ENCODE data around the gene PIGQ. TPM values are rescaled to one million over a fixed set of nuclear protein-coding genes. Genes with fewer than 3 reads are reported as not detected.
A peak's percentile ranks its signal among the peaks of the same experiment; 100 is the strongest.

Gene PIGQ
- total and polyA plus RNA-seq, 11 donors: 16.4 to 39.5 (median 22.0) TPM

GRCh38 chr16:588889-589657 is 19.3 kb downstream of the PIGQ start:
- H3K27ac ChIP-seq: peak overlapping the region; percentile 89 to 100 (median 98)
- H3K4me1 ChIP-seq: peaks cover 5 to 68% (median 34%) of the 10 kb centered on the region in 12 donors
- intact Hi-C loops (cut with DNase I): loop anchor here in 5 of 10 donors (1.0 to 10.0 kb wide), 4 partner anchors 47 to 66 kb away; partner anchors contain the start of genes MCRIP2 (in 2 of the 5), WDR90 (in 2 of the 5) and METTL26 (in 1 of the 5)

GRCh38 chr16:589658-590187 is 20.0 kb downstream of the PIGQ start, which contains the start of gene RAB40C:
TSS of gene RAB40C (plus strand) at chr16:590066. CDS start at chr16:590292, 226 bp downstream.
- H3K27ac ChIP-seq: peak within 1 kb of the TSS; percentile 89 to 100 (median 98)
- H3K4me1 ChIP-seq: peaks cover 5 to 64% (median 34%) of the 10 kb centered on the region in 12 donors
- 0 to 1% (median 1%) methylated on average over 18 to 67 of the region's 67 CpGs for WGBS, 4 donors
- H3K36me3 ChIP-seq: peaks cover 0 to 8% (median 0%) of the 10 kb centered on the region in 9 donors
- TF ChIP-seq, protein P1, sequence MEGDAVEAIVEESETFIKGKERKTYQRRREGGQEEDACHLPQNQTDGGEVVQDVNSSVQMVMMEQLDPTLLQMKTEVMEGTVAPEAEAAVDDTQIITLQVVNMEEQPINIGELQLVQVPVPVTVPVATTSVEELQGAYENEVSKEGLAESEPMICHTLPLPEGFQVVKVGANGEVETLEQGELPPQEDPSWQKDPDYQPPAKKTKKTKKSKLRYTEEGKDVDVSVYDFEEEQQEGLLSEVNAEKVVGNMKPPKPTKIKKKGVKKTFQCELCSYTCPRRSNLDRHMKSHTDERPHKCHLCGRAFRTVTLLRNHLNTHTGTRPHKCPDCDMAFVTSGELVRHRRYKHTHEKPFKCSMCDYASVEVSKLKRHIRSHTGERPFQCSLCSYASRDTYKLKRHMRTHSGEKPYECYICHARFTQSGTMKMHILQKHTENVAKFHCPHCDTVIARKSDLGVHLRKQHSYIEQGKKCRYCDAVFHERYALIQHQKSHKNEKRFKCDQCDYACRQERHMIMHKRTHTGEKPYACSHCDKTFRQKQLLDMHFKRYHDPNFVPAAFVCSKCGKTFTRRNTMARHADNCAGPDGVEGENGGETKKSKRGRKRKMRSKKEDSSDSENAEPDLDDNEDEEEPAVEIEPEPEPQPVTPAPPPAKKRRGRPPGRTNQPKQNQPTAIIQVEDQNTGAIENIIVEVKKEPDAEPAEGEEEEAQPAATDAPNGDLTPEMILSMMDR (IDR thresholded peaks at IDR 0.05): peak in 5 of 12 donors; percentile 23 to 44 (median 28)
- no peak for TF ChIP-seq POLR2A (IDR thresholded peaks at IDR 0.05)
- H3K4me3 ChIP-seq: peak within 1 kb of the TSS; percentile 77 to 97 (median 90)
- intact Hi-C loops (cut with DNase I): loop anchor here in 8 of 10 donors (1.0 to 10.0 kb wide), 7 partner anchors 38 to 65 kb away; partner anchors contain the start of genes METTL26 (in 3 of the 8), MCRIP2 (in 2 of the 8) and WDR90 (in 2 of the 8)
- no peaks in the 10 kb centered on the region for H3K27me3 ChIP-seq
- no peaks in the 10 kb centered on the region for H3K9me3 ChIP-seq
- DNase-seq (peak; percentile 99 to 100 (median 100)), ATAC-seq (peak; percentile 92 to 97 (median 96))

More at GRCh38 chr16:588889-589657, 19.3 kb downstream of the PIGQ start:
- DNase-seq (peak; percentile 97 to 99 (median 98)), ATAC-seq (peak; percentile 84 to 92 (median 89))
- no peaks in the 10 kb centered on the region for H3K27me3 ChIP-seq
- WGBS, 4 donors: 0 to 1% (median 1%) methylated on average over 5 to 107 of the region's 107 CpGs
- H3K4me3 ChIP-seq: peak overlapping the region; percentile 63 to 97 (median 84)
- no peaks in the 10 kb centered on the region for H3K9me3 ChIP-seq
- TF ChIP-seq, protein P1 (IDR thresholded peaks at IDR 0.05): no peak
- peak; percentile 47 to 92 for TF ChIP-seq POLR2A (IDR thresholded peaks at IDR 0.05)
- peaks cover 0 to 8% (median 0%) of the 10 kb centered on the region in 9 donors for H3K36me3 ChIP-seq

GRCh38 chr16:590188-590814 is 20.5 kb downstream of the PIGQ start:
- H3K27me3 ChIP-seq: no peaks in the 10 kb centered on the region
- TF ChIP-seq, protein P1 (IDR thresholded peaks at IDR 0.05): peak in 1 of 12 donors; percentile 4
- TF ChIP-seq POLR2A (IDR thresholded peaks at IDR 0.05): no peak
- ATAC-seq: no peak
- peaks cover 5 to 62% (median 34%) of the 10 kb centered on the region in 12 donors for H3K4me1 ChIP-seq
- H3K36me3 ChIP-seq: peaks cover 0 to 8% (median 0%) of the 10 kb centered on the region in 9 donors
- H3K4me3 ChIP-seq: peak overlapping the region; percentile 68 to 94 (median 90)
- peak overlapping the region in 11 of 12 donors; percentile 71 to 87 (median 79) for H3K27ac ChIP-seq
- DNase-seq: peak in 1 of 5 donors; percentile 68
- intact Hi-C loops (cut with DNase I): loop anchor here in 4 of 10 donors (1.0 to 5.0 kb wide), 4 partner anchors 37 to 62 kb away; partner anchors contain the start of gene METTL26 (in 2 of the 4)
- 0 to 1% (median 0%) methylated on average over 1 to 71 of the region's 71 CpGs for WGBS, 4 donors
- H3K9me3 ChIP-seq: no peaks in the 10 kb centered on the region

Data from heart left ventricle (tissue), 16 donors.